ENCODE data around the gene GRM5.

GRM5 gene

DNA sequence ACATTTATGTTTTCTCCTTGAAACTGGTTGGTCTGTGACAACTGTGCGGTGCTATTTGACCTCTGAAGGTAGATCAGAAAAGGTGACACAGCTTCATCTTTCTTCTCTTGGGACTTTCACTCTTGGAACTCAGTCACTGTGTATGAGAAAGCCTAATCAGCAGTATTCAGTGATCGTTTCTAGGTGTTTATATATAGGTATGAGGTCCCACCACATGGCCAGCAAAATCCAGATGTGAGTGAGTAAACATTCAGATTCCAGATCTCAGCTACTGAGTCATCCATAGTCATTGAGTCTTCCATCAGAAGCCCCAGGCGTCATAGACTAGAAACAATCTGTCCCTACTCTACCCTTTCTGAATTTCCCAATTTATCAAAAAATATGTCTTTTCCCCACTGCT, 610.9 kb downstream of the GRM5 start:
- H3K27me3 ChIP-seq (ENCODE audit: low read depth, low read length), result no peaks in the 10 kb centered on the region
- no peak overlapping the region for H3K4me3 ChIP-seq (ENCODE audit: low read depth in 1 of 2, low read length in 2 of 2)
- H3K4me1 ChIP-seq (ENCODE audit: control insufficient read depth in 1 of 2, insufficient read depth in 2 of 2, low read length in 2 of 2), result no peaks in the 10 kb centered on the region
- peaks cover 0 to 3% of the 10 kb centered on the region in 2 donors for H3K9me3 ChIP-seq (ENCODE audit: control insufficient read depth in 1 of 2, low read length in 2 of 2)
- no peaks in the 10 kb centered on the region for H3K36me3 ChIP-seq (ENCODE audit: control insufficient read depth in 1 of 2, insufficient read depth in 2 of 2, low read length in 2 of 2)
- no peak overlapping the region for H3K27ac ChIP-seq (ENCODE audit: low read length)

Measured in muscle layer of duodenum (tissue), 2 donors.